PC-3 (cell line): Measurements from ENCODE around the gene SDK1.

Experiments
- EZH2 ChIP-seq: fragments of 300-600 bp; sonication (generic); IDR thresholded peaks from one replicate; pipeline ENCODE4 v1.6.1; 2017; ENCODE audit warnings: antibody characterized with exemption, mild to moderate bottlenecking, low read length; ENCODE audit not compliant: unreplicated experiment
- EZH2phosphoT487 ChIP-seq: fragments of 300-600 bp; sonication (generic); IDR thresholded peaks from 2 replicates; pipeline ENCODE4 v1.6.1; 2018; ENCODE audit warnings: mild to moderate bottlenecking, antibody characterized with exemption, low read length, borderline replicate concordance
- TF ChIP-seq, protein P1 (sequence below): fragments of 300-600 bp; sonication (generic); conservative IDR thresholded peaks from 2 replicates; pipeline ENCODE4 v1.5.1; 2017; ENCODE audit warnings: antibody characterized with exemption, low read depth, mild to moderate bottlenecking, low read length

- TF ChIP-seq, protein P1, sequence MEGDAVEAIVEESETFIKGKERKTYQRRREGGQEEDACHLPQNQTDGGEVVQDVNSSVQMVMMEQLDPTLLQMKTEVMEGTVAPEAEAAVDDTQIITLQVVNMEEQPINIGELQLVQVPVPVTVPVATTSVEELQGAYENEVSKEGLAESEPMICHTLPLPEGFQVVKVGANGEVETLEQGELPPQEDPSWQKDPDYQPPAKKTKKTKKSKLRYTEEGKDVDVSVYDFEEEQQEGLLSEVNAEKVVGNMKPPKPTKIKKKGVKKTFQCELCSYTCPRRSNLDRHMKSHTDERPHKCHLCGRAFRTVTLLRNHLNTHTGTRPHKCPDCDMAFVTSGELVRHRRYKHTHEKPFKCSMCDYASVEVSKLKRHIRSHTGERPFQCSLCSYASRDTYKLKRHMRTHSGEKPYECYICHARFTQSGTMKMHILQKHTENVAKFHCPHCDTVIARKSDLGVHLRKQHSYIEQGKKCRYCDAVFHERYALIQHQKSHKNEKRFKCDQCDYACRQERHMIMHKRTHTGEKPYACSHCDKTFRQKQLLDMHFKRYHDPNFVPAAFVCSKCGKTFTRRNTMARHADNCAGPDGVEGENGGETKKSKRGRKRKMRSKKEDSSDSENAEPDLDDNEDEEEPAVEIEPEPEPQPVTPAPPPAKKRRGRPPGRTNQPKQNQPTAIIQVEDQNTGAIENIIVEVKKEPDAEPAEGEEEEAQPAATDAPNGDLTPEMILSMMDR: no peak
- TF ChIP-seq EZH2phosphoT487 (no peak), EZH2 (no peak)
Measured at GRCh38 chr7:3307435-3307834, 6.4 kb downstream of the SDK1 start.
